GM10847 (cell line): ENCODE data around the gene ZC3H18.

ENCODE experiments used
- POLR2A ChIP-seq: IDR thresholded peaks from 2 replicates; pipeline ENCODE4 v1.6.1; 2011; ENCODE audit not compliant: insufficient read length; ENCODE audit errors: extremely low read depth

ZC3H18 gene

DNA sequence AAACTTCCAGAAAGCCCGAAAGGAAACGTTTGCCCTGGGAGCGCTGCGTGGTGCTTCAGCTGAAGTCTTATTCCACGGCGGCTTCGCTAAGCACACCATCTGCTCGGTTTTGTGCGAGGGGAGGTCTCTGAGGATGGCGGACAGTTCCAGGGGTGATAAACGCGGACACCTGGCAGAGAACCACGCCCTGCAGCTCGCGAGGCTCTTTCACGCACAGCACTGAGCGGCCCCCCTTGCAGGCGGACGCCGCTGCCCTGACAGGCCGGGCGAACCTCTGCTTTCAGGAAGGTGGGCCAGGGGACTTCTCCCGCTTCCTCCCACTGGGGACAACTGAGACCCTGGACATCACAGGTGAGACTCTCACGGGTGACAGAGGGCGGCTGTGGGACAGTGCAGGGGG is 89.0 kb downstream of the ZC3H18 start:
- TF ChIP-seq POLR2A, result no peak

- no peak for TF ChIP-seq POLR2A
Measured at GRCh38 chr16:88661468-88661867, 91.3 kb downstream of the ZC3H18 start.

GRCh38 chr16:88662222-88662842 is 92.1 kb downstream of the ZC3H18 start:
- TF ChIP-seq POLR2A, result no peak

- peak; percentile 87 for TF ChIP-seq POLR2A
Measured at GRCh38 chr16:88662843-88663606, 92.8 kb downstream of the ZC3H18 start, which contains the start of gene MVD. TSS of gene MVD (minus strand) at chr16:88663091. CDS start at chr16:88663080, 11 bp downstream.

DNA sequence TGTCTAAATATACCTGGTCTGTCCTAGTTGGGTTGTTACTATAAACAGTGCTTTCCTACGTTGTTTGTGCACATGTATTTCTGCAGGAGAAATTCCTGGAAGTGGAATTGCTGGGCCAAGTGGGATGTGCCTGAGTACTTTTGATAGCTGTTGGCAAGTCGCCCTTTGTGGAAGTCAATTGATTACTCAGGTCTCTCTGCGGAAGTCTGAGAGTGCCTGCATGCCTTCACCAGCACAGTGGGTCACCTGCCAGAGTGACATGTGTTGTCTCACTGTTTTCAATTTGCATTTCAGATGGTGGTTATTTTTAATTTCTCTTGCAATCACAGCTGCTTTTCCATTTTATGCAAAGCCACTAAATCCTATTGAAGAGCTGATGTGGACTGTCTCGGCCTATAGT is 94.9 kb downstream of the ZC3H18 start:
- TF ChIP-seq POLR2A, result no peak

GRCh38 chr16:88665570-88665969 is 95.4 kb downstream of the ZC3H18 start:
- TF ChIP-seq POLR2A, result no peak

- no peak for TF ChIP-seq POLR2A
Measured at GRCh38 chr16:88667461-88667860, 97.3 kb downstream of the ZC3H18 start.

DNA sequence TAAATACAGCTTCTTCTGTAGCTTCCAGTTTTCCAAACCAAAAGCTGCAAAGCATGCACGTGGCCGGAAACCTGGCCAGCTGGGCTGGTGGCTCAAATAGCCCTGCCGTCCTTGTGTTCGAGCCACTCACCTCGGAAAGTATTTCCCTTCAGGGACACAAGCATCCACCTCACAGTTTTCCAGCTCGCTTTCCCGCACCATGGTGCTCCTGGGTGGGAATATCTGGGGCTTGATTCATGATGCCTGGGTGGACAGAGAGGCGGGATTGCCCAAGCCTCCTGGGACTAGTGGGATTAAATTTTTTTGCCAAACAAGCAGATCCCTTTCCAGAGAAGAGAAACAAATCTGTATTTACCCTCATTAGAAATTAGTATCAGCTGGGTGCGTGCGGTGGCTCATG is 99.8 kb downstream of the ZC3H18 start:
- TF ChIP-seq POLR2A, result no peak

- TF ChIP-seq POLR2A, result no peak
Measured at GRCh38 chr16:88671806-88672205, 101.6 kb downstream of the ZC3H18 start.

DNA sequence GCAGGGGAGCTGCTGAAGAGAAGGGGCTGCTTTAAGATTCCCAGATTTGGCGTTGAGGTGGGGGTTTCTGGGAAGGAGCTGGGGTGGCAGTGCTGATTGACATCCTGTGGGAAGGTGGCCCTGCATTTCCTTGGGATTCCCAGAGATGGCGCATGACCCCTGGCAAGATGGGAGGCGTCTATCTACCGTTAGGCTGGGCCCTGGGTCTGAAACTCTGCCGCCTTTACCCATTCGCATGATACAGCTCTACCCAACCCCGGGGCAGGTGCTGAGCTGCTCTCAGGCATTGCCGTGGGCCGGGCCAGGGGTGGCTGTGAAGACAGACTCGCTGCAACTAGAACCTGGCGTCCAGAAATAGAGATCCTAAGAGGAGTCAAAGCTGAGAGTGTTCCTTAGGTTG is 102.6 kb downstream of the ZC3H18 start:
- no peak for TF ChIP-seq POLR2A

DNA sequence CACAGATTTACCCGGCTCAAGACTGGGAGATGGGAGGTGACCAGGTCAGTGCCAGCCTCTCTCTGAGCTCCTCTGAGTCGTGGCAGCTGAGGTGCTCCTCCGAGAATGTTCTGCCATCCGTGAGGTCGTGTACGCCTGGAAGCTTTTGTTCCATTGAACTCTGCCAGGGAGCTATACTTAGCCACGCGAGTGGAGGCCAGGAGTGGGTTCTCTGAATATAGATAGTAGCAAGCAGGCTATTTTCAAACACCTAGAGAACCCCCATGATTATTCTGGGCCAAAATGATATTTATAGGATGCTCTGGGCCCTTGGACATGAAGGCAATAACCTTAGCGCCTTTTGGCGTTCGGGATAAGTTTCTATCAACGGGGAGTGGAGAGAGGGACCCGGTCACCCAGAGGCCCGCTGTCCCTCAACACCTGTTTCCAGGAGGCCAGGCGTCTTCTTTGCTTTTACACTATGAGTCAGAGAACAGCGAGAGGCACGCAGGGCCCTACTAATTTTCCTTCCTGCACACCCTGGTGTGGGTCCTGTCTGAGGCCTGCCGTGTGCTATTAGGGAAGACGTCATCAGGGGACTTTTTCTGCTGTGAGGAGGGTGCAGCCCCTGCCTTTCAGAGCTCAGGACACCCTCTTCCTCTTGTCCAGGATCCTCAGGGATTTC is 103.6 kb downstream of the ZC3H18 start:
- no peak for TF ChIP-seq POLR2A

- no peak for TF ChIP-seq POLR2A
Measured at GRCh38 chr16:88676502-88677242, 106.5 kb downstream of the ZC3H18 start.

DNA sequence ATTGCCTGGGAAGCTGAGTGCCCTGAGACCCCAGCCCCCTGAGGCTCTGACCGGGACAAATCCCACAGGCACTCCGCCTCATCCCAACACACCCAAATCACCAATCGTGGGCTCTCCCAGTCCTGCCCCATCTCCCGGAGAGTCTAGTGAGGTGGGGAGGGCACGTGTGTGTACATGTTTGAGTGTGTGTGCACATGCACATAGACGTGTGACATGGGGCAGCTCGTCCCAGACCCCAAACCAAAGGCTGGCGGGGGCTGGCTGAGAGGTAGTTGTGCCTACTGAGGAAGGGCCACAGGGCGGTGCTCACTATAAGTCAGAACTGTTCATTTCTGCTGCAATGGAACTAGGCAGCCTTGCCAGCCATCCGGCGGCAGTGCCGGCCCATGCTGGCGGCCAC is 107.5 kb downstream of the ZC3H18 start:
- no peak for TF ChIP-seq POLR2A

DNA sequence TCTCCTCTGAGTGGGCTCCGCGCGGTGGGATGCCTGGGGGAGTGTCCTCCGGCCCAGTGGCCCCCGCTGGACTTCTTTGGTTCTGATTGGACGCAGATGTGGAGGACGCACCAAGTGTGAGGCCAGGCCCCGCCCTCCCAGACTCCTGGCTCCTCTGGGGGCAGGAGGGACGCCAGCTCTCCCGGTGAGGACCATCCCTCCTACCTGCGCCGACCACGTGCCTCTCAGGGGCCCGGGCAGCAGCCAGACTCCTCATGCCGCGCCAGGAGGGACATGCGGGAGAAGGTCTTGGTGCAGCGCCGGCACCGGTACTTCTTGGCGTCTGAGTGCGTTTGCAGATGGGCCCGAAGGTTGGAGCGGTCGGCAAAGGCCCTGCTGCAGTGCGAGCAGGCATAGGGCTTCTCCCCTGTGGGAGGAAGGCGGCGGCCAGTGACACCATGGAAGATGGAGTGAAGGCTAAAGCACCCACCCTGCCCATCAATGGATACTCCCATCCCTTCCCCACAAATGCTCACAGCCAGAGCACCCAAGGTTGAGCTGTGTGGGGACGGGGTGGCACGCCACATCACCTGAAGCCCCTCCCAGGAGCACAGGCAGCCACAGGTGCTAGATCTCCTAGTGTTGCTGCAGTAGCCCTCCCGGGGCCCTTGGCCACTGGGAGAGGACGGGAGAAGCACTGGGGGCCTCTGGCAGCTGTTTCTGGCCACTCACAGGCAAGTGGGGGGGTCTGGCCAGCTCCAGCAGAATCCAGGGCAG is 108.2 kb downstream of the ZC3H18 start:
- TF ChIP-seq POLR2A, result no peak
